HG02642 (cell line): ENCODE data around the gene STK31.
"Not testable (repeated sequence)": the region's sequence is repeated elsewhere in the genome, so short reads cannot be mapped to it uniquely, and the experiment has no call there.

ENCODE experiments used
- ATAC-seq: cut with Tn5 transposase; IDR thresholded peaks from one replicate; pipeline ENCODE4 v1.9.1; 2021; ENCODE audit warnings: mild to moderate bottlenecking; ENCODE audit not compliant: unreplicated experiment, poor library complexity

Gene STK31

GRCh38 chr7:23787272-23787671 is 77.3 kb downstream of the STK31 start:
- no peak for ATAC-seq

DNA sequence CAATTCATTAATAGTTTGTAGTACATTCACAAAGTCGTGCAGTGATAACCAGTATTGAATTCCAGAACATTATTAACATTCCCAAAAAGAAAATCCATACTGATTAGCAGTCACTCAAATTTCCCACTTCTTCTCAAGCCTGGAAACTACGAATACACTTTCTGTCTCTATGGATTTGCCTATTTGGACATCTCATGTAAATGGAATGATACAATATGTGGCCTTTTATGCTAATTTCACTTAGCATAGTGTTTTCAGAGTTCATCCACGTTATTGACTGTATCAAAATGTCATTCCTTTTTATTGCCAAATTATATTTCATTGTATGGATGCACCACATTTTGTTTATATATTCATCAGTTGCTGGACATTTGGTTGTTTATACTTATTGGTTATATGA is 78.8 kb downstream of the STK31 start:
- ATAC-seq: no peak

DNA sequence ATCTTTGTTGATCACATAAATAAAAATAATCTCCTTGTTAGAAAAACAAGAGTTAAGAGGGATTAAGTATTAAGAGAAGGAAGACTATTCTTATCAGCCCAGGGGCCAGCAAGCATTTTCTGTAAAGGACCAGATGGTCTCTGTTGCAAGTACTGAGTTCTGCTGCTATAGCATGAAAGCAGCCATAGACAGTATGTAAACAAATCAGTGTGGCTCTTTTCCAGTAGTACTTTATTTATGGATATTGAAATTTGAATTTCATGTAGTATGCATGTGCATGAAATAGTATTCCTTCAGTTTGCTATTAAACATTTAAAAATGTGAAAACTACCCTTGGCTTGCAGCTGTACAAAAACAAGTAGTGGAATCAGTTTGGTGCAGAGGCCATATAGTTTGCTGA is 81.7 kb downstream of the STK31 start:
- no peak for ATAC-seq

- ATAC-seq: no peak
These were observed 92.8 kb downstream of the STK31 start for GRCh38 chr7:23802720-23803397.

GRCh38 chr7:23804707-23805106 is 94.7 kb downstream of the STK31 start:
- no peak for ATAC-seq

GRCh38 chr7:23808421-23808820 is 98.4 kb downstream of the STK31 start:
- ATAC-seq: no peak

GRCh38 chr7:23810099-23810498 is 100.1 kb downstream of the STK31 start:
- no peak for ATAC-seq

DNA sequence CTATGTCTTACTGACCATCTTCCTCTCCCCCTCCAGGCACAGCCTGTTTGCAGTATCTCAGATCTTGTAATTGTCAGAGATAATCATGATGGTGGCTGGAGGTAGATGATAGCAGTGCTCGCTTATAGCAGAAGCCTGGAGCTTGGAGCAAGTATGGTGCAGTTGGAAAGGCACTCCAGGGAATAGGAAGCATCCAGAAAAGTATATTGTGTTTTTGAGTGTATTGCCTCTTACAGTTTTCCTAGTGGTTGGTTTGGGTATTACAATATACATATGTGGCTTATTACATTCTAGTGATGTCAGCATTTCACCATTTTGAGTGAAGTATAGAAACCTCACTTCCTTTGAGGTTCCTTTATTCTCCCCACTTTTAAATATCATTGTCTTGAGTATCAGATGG is 101.5 kb downstream of the STK31 start:
- ATAC-seq: no peak

DNA sequence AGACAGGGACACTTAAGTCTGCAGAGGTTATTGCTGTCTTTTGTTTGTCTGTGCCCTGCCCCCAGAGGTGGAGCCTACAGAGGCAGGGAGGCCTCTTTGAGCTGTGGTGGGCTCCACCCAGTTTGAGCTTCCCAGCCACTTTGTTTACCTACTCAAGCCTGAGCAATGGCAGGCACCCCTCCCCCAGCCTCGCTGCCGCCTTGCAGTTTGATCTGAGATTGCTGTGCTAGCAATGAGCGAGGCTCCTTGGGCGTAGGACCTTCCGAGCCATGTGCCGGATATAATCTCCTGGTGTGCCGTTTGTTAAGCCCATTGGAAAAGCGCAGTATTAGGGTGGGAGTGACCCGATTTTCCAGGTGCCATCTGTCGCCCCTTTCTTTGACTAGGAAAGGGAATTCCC is 118.1 kb downstream of the STK31 start:
- ATAC-seq: not testable (repeated sequence)

DNA sequence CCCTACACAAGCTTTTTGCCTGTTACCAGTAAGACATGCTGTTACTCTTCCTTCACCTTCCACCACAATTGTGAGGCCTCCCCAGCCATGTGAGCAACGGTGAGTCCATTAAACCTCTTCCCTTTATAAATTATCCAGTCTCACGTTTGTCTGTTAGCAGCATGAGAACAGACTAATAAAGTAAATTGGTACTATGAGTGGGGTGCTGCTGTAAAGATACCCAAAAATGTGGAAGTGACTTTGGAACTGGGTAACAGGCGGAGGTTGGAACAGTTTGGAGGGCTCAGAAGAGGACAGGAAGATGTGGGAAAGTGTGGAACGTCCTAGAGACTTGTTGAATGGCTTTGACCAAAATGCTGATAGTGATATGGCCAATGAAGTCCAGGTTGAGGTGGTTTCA is 122.7 kb downstream of the STK31 start:
- ATAC-seq: not testable (repeated sequence)

DNA sequence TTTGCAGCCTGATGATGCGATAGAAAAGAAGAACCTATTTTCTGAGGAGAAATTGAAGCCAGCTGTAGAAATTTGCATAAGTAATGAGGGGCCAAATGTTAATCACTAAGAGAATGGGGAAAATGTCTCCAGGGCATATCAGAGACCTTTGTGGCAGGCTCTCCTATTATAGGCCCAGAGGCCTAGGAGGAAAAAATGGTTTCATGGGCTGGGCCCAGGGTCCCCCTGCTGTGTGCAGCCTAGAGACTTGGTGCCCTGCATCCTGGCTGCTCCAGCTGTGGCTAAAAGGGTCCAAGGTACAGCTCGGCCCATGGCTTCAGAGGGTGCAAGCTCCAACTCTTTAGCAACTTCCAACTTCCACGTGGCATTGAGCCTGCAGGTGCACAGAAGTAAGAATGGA is 123.4 kb downstream of the STK31 start:
- ATAC-seq: no peak

- not testable (repeated sequence) for ATAC-seq
These were observed 134.8 kb downstream of the STK31 start for GRCh38 chr7:23844837-23845236.

DNA sequence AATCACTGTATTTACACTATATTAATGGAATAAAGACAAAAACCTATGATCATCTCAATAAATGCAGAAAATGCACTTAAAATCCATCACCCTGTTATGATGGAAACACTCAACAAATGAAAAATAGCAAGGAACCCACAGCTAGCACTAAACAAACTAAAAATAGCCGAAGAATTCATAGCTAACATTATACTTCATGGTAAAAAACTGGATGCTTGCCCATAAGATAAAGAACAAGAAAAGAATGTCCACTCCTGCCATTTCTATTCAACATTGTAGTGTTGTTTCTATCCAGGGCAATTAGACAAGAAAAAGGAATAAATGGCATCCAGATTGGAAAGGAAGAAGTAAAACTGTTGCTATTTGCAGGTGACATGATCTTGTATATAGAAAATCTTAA is 142.1 kb downstream of the STK31 start:
- no peak for ATAC-seq

DNA sequence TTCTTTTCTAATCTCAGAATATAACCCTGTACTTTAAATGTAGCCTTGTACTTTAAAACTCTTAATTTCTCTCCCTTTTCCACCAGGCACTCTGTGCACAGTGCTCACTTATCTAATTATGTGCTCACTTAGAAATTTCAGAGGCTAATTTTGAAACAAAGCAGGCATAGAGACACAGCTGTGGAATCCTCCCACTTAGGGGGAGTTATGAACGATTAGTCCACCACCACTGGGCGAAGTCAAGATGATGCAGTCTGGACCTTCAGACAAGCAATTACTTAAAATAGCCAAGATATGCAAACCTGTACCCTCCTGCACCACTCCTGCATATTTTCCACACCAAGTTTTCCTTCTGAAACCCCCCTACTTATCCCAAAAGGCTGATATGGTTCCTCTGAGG is 143.0 kb downstream of the STK31 start:
- ATAC-seq: no peak

DNA sequence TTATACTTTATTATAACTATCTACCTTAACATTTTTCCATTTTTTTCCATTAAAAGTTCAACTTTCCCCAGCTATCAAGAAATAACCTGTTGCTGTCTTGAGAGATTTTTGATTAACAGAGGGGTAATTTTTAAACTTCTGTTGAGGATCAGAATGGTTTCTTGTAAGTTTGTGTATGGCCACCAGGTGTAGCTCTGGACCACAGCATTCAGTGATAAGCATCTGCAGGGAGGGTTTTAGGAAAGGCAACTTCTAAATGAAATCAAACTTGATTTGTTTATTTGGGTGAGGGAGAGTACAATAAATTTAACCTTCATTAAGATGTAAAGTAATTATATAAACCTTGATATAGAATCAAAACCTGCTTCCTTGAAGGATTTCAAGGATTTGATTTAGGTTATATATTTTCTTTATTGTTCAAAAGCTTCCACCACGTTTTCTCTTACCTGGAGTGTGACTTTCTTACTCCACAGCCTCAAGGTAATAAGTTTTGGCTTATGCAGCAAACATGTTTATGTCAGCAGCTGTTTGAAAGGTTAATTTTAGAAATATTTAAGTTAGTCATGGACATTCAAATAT is 153.3 kb downstream of the STK31 start:
- no peak for ATAC-seq

DNA sequence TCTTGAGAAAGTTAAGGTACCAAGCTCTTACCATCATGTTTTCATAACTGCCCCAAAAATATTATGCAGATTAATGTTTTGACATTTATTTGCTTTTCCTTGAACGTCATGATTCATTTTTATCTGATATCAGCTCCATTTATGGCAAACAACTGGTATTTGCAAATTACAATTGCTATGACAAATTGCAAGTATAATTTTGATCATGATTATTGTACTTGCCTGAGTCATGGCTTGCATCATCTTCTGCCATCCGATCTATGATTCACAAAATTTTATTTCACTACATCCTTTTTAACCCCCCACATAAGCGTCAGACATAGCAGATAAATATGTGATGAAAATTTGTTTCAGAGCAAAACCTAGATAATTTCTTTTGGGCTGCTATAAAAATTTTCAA is 155.0 kb downstream of the STK31 start:
- ATAC-seq: no peak

DNA sequence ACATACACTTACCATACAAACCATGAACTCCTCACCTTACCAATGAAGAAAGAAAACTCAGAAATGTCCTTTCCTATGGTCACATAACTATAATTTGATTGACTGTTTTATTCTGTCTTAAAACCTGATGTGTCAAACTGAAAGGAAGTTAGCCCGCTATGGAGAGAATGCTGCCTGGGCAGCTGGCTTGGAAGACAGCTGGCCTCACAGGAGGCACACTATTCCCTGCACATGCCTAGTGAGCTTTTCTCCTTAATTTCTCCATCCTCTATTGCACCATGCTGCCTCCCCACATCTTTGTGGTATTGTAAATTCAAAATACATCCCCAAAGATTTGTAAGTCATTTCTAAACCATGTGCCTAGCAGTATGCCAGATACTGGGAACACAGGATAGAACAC is 163.3 kb downstream of the STK31 start:
- no peak for ATAC-seq

GRCh38 chr7:23876526-23876925 is 166.5 kb downstream of the STK31 start:
- not testable (repeated sequence) for ATAC-seq
